DOHH2 (cell line): ENCODE measurements around the gene PYY.

Experiments
- EZH2phosphoT487 ChIP-seq: fragments of 200-600 bp; sonication (generic); IDR thresholded peaks from 2 replicates; pipeline ENCODE4 v1.6.1; 2017; ENCODE audit warnings: borderline replicate concordance, mild to moderate bottlenecking, antibody characterized with exemption, low read length, moderate library complexity, mixed read lengths
- TF ChIP-seq, protein P1 (sequence below): fragments of 200-600 bp; sonication (generic); IDR thresholded peaks from one replicate; pipeline ENCODE4 v1.5.1; 2014; ENCODE audit warnings: antibody characterized with exemption, mild to moderate bottlenecking, low read depth, low read length; ENCODE audit not compliant: poor library complexity, severe bottlenecking

DNA sequence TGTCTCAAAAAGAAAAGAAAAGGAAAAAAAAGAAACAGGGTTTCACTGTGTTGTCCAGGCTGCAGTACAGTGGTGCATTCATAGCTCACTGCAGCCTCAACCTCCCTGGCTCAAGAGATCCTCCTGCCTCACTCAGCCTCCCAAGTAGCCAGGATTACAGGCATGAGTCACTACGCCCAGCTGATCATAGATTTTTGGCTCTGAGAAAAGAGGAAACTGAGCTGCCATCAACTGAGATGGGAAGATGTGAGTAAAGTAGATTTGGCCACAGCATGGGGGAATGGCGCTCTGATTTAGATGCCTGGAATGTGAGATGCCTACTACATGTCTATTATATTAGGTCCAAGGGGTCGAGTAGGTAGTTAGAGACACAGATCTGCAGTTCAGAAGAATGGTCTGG lies 44.8 kb upstream of the PYY start:
- TF ChIP-seq, protein P1, sequence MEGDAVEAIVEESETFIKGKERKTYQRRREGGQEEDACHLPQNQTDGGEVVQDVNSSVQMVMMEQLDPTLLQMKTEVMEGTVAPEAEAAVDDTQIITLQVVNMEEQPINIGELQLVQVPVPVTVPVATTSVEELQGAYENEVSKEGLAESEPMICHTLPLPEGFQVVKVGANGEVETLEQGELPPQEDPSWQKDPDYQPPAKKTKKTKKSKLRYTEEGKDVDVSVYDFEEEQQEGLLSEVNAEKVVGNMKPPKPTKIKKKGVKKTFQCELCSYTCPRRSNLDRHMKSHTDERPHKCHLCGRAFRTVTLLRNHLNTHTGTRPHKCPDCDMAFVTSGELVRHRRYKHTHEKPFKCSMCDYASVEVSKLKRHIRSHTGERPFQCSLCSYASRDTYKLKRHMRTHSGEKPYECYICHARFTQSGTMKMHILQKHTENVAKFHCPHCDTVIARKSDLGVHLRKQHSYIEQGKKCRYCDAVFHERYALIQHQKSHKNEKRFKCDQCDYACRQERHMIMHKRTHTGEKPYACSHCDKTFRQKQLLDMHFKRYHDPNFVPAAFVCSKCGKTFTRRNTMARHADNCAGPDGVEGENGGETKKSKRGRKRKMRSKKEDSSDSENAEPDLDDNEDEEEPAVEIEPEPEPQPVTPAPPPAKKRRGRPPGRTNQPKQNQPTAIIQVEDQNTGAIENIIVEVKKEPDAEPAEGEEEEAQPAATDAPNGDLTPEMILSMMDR, result no peak
- no peak for TF ChIP-seq EZH2phosphoT487
